ENCODE data around the gene CDAN1.

GRCh38 chr15:42693942-42694341 is 43.0 kb downstream of the CDAN1 start:
- TF ChIP-seq ZFP3 (CRISPR knock-in tag; IDR thresholded peaks at IDR 0.05) = no peak
- TF ChIP-seq RARB (CRISPR knock-in tag; IDR thresholded peaks at IDR 0.05) = no peak
- no peak for TF ChIP-seq PATZ1 (CRISPR knock-in tag; IDR thresholded peaks at IDR 0.05; ENCODE audit: borderline replicate concordance)
- no peak for TF ChIP-seq ARNTL (CRISPR knock-in tag; IDR thresholded peaks at IDR 0.05; ENCODE audit: borderline replicate concordance, low read depth)
- no peak for TF ChIP-seq TCF4 (CRISPR knock-in tag; IDR thresholded peaks at IDR 0.05; ENCODE audit: borderline replicate concordance)
- no peak for TF ChIP-seq CSDC2 (CRISPR knock-in tag; IDR thresholded peaks at IDR 0.05)
- TF ChIP-seq, protein P1, sequence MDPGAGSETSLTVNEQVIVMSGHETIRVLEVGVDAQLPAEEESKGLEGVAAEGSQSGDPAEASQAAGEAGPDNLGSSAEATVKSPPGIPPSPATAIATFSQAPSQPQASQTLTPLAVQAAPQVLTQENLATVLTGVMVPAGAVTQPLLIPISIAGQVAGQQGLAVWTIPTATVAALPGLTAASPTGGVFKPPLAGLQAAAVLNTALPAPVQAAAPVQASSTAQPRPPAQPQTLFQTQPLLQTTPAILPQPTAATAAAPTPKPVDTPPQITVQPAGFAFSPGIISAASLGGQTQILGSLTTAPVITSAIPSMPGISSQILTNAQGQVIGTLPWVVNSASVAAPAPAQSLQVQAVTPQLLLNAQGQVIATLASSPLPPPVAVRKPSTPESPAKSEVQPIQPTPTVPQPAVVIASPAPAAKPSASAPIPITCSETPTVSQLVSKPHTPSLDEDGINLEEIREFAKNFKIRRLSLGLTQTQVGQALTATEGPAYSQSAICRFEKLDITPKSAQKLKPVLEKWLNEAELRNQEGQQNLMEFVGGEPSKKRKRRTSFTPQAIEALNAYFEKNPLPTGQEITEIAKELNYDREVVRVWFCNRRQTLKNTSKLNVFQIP (CRISPR knock-in tag; IDR thresholded peaks at IDR 0.05; ENCODE audit: borderline replicate concordance, low read depth) = no peak
